ENCODE results near the gene LRP8. TPM values are rescaled to one million over a fixed set of nuclear protein-coding genes. Genes with fewer than 3 reads are reported as not detected.

LRP8 gene
- total and polyA plus RNA-seq, 2 experiments from 2014 or later, result 27.8 to 71.1 TPM

GRCh38 chr1:53276153-53276901 lies 51.5 kb downstream of the LRP8 start:
- no peak overlapping the region for H3K4me3 ChIP-seq
- Mint-ChIP-seq H3K4me1 (peaks cover 3% of the 10 kb centered on the region; the same call in 1 of the 3 replicates), H3K4me3 (no peak overlapping the region), H3K36me3 (ENCODE audit: low read depth) (peaks cover 90% of the 10 kb centered on the region), H3K27me3 (ENCODE audit: insufficient read depth, low read depth, poor library complexity) (peaks cover 16% of the 10 kb centered on the region), H3K27ac (no peak overlapping the region), H3K9me3 (no peaks in the 10 kb centered on the region)
- no peak overlapping the region for H2AFZ ChIP-seq
- H3K79me2 ChIP-seq (replicated peaks; ENCODE audit: insufficient read depth), result no peaks in the 10 kb centered on the region
- H4K20me1 ChIP-seq (replicated peaks; ENCODE audit: insufficient read depth), result no peaks in the 10 kb centered on the region
- no peaks in the 10 kb centered on the region for H3K9me2 ChIP-seq (ENCODE audit: insufficient read depth)
- H3K27me3 ChIP-seq (ENCODE audit: insufficient read depth), result no peaks in the 10 kb centered on the region
- no peaks in the 10 kb centered on the region for H3K36me3 ChIP-seq (ENCODE audit: insufficient read depth)
- no peak for ATAC-seq
- H3F3A ChIP-seq (replicated peaks; ENCODE audit: low read depth), result no peaks in the 10 kb centered on the region
- no peak overlapping the region for H3K4me2 ChIP-seq
- TF ChIP-seq POLR2AphosphoS5 (IDR thresholded peaks at IDR 0.05; ENCODE audit: low read depth), result no peak
- no peak for TF ChIP-seq ZNF331 (CRISPR knock-in tag; IDR thresholded peaks at IDR 0.05; ENCODE audit: low read depth)
- no peak for TF ChIP-seq CREB1 (CRISPR knock-in tag; IDR thresholded peaks at IDR 0.05; ENCODE audit: low read depth)
- no peak for TF ChIP-seq ZNF462 (CRISPR knock-in tag; IDR thresholded peaks at IDR 0.05)
- TF ChIP-seq NANOG (IDR thresholded peaks at IDR 0.05; ENCODE audit: borderline replicate concordance), result no peak
- no peak for TF ChIP-seq EZH2phosphoT487 (IDR thresholded peaks at IDR 0.05; ENCODE audit: unreplicated experiment)
- TF ChIP-seq CTCF (conservative IDR thresholded peaks at IDR 0.05; ENCODE audit: low read depth in 2 of 2), result no peak
- TF ChIP-seq STAT1 (IDR thresholded peaks at IDR 0.05; ENCODE audit: unreplicated experiment), result no peak
- no peak for TF ChIP-seq ETS1 (IDR thresholded peaks at IDR 0.05)
- TF ChIP-seq JUNB (IDR thresholded peaks at IDR 0.05; ENCODE audit: unreplicated experiment), result no peak
- TF ChIP-seq REST (IDR thresholded peaks at IDR 0.05; ENCODE audit: unreplicated experiment), result no peak
- no peak for TF ChIP-seq EZH2 (IDR thresholded peaks at IDR 0.05; ENCODE audit: low read depth, unreplicated experiment)
- TF ChIP-seq ZNF114 (CRISPR knock-in tag; IDR thresholded peaks at IDR 0.05), result no peak
- no peak for DNase-seq (ENCODE audit: low spot score)
- no peaks in the 10 kb centered on the region for H3K4me1 ChIP-seq (ENCODE audit: insufficient read depth)
- H3K27ac ChIP-seq (ENCODE audit: low read depth), result no peak overlapping the region
